CD14-positive monocyte (primary cell): ENCODE data around the gene URAD. TPM values are rescaled to one million over a fixed set of nuclear protein-coding genes. Genes with fewer than 3 reads are reported as not detected.

Experiments used
- DNase-seq, 3 donors: peaks; one replicate each; pipeline ENCODE4 v3.0.0-alpha.2; 2011 to 2022
- H2AFZ ChIP-seq: 2 replicates; pipeline ENCODE4 v1.6.0; 2012; ENCODE audit warnings: mild to moderate bottlenecking, low read depth, low read length, inconsistent platforms; ENCODE audit not compliant: insufficient read depth, poor library complexity, severe bottlenecking
- H3K27ac ChIP-seq, 2 donors: 1 replicate in 1 of 2; 2 replicates in 1 of 2; pipeline ENCODE4 v1.5.1; 2012 to 2013; ENCODE audit warnings: low read length in 2 of 2, control low read depth in 1 of 2, inconsistent platforms in 1 of 2, low read depth in 1 of 2, mild to moderate bottlenecking in 1 of 2
- H3K27me3 ChIP-seq, 2 donors: one replicate each; pipeline versions ENCODE4 v1.6.0 to v1.6.1; 2011 to 2013; ENCODE audit warnings: low read length in 2 of 2; ENCODE audit not compliant: control insufficient read depth in 2 of 2, insufficient read depth in 2 of 2
- H3K36me3 ChIP-seq, 2 donors: replicated peaks in 1 of 2; 1 replicate in 1 of 2; 2 replicates in 1 of 2; pipeline versions ENCODE4 v1.5.1 to v1.6.1; 2012 to 2013; ENCODE audit warnings: low read length in 2 of 2, control low read depth in 1 of 2, inconsistent platforms in 1 of 2, mild to moderate bottlenecking in 1 of 2; ENCODE audit not compliant: insufficient read depth in 2 of 2, control insufficient read depth in 1 of 2
- H3K4me1 ChIP-seq, 2 donors: 1 replicate in 1 of 2; 2 replicates in 1 of 2; pipeline versions ENCODE4 v1.5.1 to v1.6.1; 2012 to 2013; ENCODE audit warnings: low read length in 2 of 2, control low read depth in 1 of 2, inconsistent platforms in 1 of 2, mild to moderate bottlenecking in 1 of 2, moderate library complexity in 1 of 2; ENCODE audit not compliant: insufficient read depth in 2 of 2, control insufficient read depth in 1 of 2
- H3K4me2 ChIP-seq: replicated peaks from 2 replicates; pipeline ENCODE3; 2012; ENCODE audit warnings: low read length, moderate library complexity, mild to moderate bottlenecking; ENCODE audit not compliant: poor library complexity, severe bottlenecking; ENCODE audit errors: extremely low read depth
- H3K4me3 ChIP-seq, 3 experiments: fragments of 200-600 bp in 1 of 3; sonication (generic) in 1 of 3; replicated peaks in 1 of 3; 1 replicate in 2 of 3; 2 replicates in 1 of 3; pipeline ENCODE4 v1.5.1; 2011 to 2013; ENCODE audit warnings: low read length in 3 of 3, mild to moderate bottlenecking in 3 of 3, control low read depth in 2 of 3, low read depth in 2 of 3, inconsistent platforms in 1 of 3, moderate library complexity in 1 of 3
- H3K79me2 ChIP-seq: 2 replicates; pipeline ENCODE4 v1.6.0; 2012; ENCODE audit warnings: mild to moderate bottlenecking, control low read depth, inconsistent platforms, low read length, moderate library complexity; ENCODE audit not compliant: insufficient read depth
- H3K9ac ChIP-seq: 2 replicates; pipeline ENCODE4 v1.6.0; 2017; ENCODE audit warnings: low read length, mild to moderate bottlenecking; ENCODE audit not compliant: insufficient read depth, poor library complexity, severe bottlenecking
- H3K9me3 ChIP-seq, 2 donors: replicated peaks in 1 of 2; 1 replicate in 1 of 2; 2 replicates in 1 of 2; pipeline versions ENCODE4 v1.5.1 to v1.6.1; 2012 to 2013; ENCODE audit warnings: low read length in 2 of 2, control low read depth in 1 of 2; ENCODE audit not compliant: control insufficient read depth in 1 of 2, insufficient read depth in 1 of 2
- H4K20me1 ChIP-seq: 2 replicates; pipeline ENCODE4 v1.6.0; 2012; ENCODE audit warnings: mild to moderate bottlenecking, low read length, control low read depth, moderate library complexity; ENCODE audit not compliant: insufficient read depth
- H3K27ac Mint-ChIP-seq, 7 donors: one replicate each; pipeline ENCODE4 v1.8.0; 2020; ENCODE audit warnings: mild to moderate bottlenecking in 7 of 7, mixed read lengths in 7 of 7, moderate library complexity in 6 of 7, inconsistent platforms in 2 of 7
- H3K27me3 Mint-ChIP-seq, 3 donors: one replicate each; pipeline ENCODE4 v1.8.0; 2021 to 2022; ENCODE audit warnings: low read depth in 3 of 3, mild to moderate bottlenecking in 3 of 3, mixed read lengths in 3 of 3, moderate library complexity in 3 of 3, inconsistent platforms in 1 of 3
- H3K36me3 Mint-ChIP-seq, 2 donors: one replicate each; pipeline ENCODE4 v1.8.0; 2020; ENCODE audit warnings: mixed read lengths in 2 of 2, inconsistent platforms in 1 of 2, mild to moderate bottlenecking in 1 of 2
- H3K4me1 Mint-ChIP-seq: one replicate; pipeline ENCODE4 v1.8.0; 2020; ENCODE audit warnings: mild to moderate bottlenecking, mixed read lengths
- H3K4me3 Mint-ChIP-seq, 2 donors: one replicate each; pipeline ENCODE4 v1.8.0; 2020; ENCODE audit warnings: mild to moderate bottlenecking in 2 of 2, mixed read lengths in 2 of 2, moderate library complexity in 1 of 2
- H3K9me3 Mint-ChIP-seq, 7 donors: one replicate each; pipeline ENCODE4 v1.8.0; 2020 to 2022; ENCODE audit warnings: mixed read lengths in 7 of 7, mild to moderate bottlenecking in 6 of 7, moderate library complexity in 6 of 7, inconsistent platforms in 2 of 7
- CTCF ChIP-seq: fragments of 200-600 bp; IDR thresholded peaks from one replicate; pipeline ENCODE4 v1.8.0; 2022; ENCODE audit warnings: antibody characterized with exemption, mild to moderate bottlenecking
- WGBS: methylation state at CpG from one replicate; pipeline ENCODE4 v1.1.5; 2013; ENCODE audit warnings: missing lambda C conversion rate; ENCODE audit not compliant: insufficient coverage; 5-methylcytosine and 5-hydroxymethylcytosine counted together
- intact Hi-C, 2 donors: fragments of 100-400 bp; cut with micrococcal nuclease; formaldehyde crosslinking; loops; one replicate each; pipeline versions ENCODE4 v1.15.0 to v1.15.1; 2023
- polyA plus RNA-seq, 3 donors: library from polyadenylated mRNA; depleted of rRNA in 1 of 3; unstranded in 2 of 3; stranded (reverse) in 1 of 3; fragments of 300-500 nt in 2 of 3; fragments of >200 nt in 1 of 3; fragmentation: Illumina TruSeq in 2 of 3; gene quantifications; 1 replicate in 2 of 3; 2 replicates in 1 of 3; pipeline ENCODE4 v1.2.3, GENCODE V29; 2012 to 2021

Gene URAD
- polyA plus RNA-seq, 3 donors = 0.12 TPM; not detected in 2

- peaks cover 0 to 25% of the 10 kb centered on the region in 2 donors for H3K9me3 ChIP-seq
- peaks cover 18% of the 10 kb centered on the region for H3K4me1 Mint-ChIP-seq
- no peaks in the 10 kb centered on the region for H3K36me3 ChIP-seq
- H3K27me3 ChIP-seq = peaks cover 68 to 86% of the 10 kb centered on the region in 2 donors
- H3K4me1 ChIP-seq = peaks cover 22% of the 10 kb centered on the region in 2 donors
- no peak overlapping the region for H3K27ac ChIP-seq
- peak overlapping the region; percentile 80 to 95 for H3K4me3 Mint-ChIP-seq
- peak overlapping the region; percentile 85 for H2AFZ ChIP-seq
- peaks cover 86 to 88% (median 87%) of the 10 kb centered on the region in 3 donors for H3K27me3 Mint-ChIP-seq
- no peaks in the 10 kb centered on the region for H3K79me2 ChIP-seq
- TF ChIP-seq CTCF = no peak
- no peak overlapping the region for H3K27ac Mint-ChIP-seq
- peak overlapping the region; percentile 40 for H3K9ac ChIP-seq
- peaks cover 0 to 30% (median 11%) of the 10 kb centered on the region in 7 donors for H3K9me3 Mint-ChIP-seq
- peak overlapping the region; percentile 86 for H3K4me2 ChIP-seq
- WGBS = 3% methylated on average over 53 of the region's 56 CpGs
- no peaks in the 10 kb centered on the region for H4K20me1 ChIP-seq
- DNase-seq = no peak
- H3K36me3 Mint-ChIP-seq = peaks cover 0 to 5% of the 10 kb centered on the region in 2 donors
- intact Hi-C loops = no loop called here
- H3K4me3 ChIP-seq = peak overlapping the region; percentile 28 to 76 (median 47)
Measured at GRCh38 chr13:27954406-27954851, 34.1 kb downstream of the URAD start.

GRCh38 chr13:27953676-27954405 lies 34.7 kb downstream of the URAD start:
- intact Hi-C loops = no loop called here
- H3K79me2 ChIP-seq = no peaks in the 10 kb centered on the region
- H3K27me3 ChIP-seq = peaks cover 63 to 83% of the 10 kb centered on the region in 2 donors
- Mint-ChIP-seq H3K9me3 (peaks cover 0 to 25% (median 10%) of the 10 kb centered on the region in 7 donors), H3K4me3 (peak overlapping the region; percentile 80 to 95), H3K36me3 (peaks cover 0 to 5% of the 10 kb centered on the region in 2 donors), H3K4me1 (peaks cover 18% of the 10 kb centered on the region), H3K27me3 (peaks cover 82 to 88% (median 83%) of the 10 kb centered on the region in 3 donors), H3K27ac (no peak overlapping the region)
- no peaks in the 10 kb centered on the region for H4K20me1 ChIP-seq
- H3K27ac ChIP-seq = no peak overlapping the region
- H3K9me3 ChIP-seq = peaks cover 0 to 19% of the 10 kb centered on the region in 2 donors
- peak; percentile 51 to 62 (median 53) for DNase-seq
- H3K4me1 ChIP-seq = peaks cover 22% of the 10 kb centered on the region in 2 donors
- H2AFZ ChIP-seq = peak overlapping the region; percentile 85
- peak overlapping the region; percentile 86 for H3K4me2 ChIP-seq
- 1% methylated on average over 71 of the region's 71 CpGs for WGBS
- H3K36me3 ChIP-seq = no peaks in the 10 kb centered on the region
- peak overlapping the region; percentile 28 to 76 (median 47) for H3K4me3 ChIP-seq
- peak; percentile 91 for TF ChIP-seq CTCF
- peak overlapping the region; percentile 40 for H3K9ac ChIP-seq
